Activated CD4-positive, alpha-beta T cell treated with anti-CD3 and anti-CD28 coated beads, Interleukin-2, amount 50 U/mL, for 24 hours (primary cell): ENCODE results near the gene BCAM.

Experiments
- DNase-seq, 2 donors: peaks; one replicate each; pipeline ENCODE4 v3.0.0-alpha.2; 2020; ENCODE audit warnings: low read depth in 1 of 2, low spot score in 1 of 2

Gene BCAM

DNA sequence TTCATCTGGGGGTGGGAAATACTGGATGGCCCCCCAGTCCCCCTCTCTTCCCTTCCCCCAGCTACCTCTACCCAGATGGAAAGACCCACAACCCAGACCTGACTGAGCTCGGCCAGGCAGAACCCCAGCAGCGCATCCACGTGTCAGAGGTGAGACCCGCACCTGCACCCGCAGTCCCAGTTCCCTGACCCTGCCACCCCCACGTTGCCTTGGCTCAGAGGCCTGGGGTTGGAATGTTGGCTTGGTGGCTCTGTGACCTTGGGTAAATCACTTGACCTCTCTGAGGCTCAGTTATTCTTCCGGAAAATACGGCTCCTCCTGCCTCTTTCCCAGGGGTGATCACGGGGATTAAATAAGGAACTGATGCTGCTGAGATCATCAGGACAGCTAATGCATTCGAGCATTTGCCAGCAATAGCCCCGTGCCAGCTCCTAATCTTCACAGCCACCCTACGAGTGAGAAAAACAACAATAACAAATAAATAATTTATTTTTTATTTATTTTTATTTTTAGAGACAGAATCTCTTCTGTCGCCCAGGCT is 18.9 kb upstream of the BCAM start:
- no peak for DNase-seq

DNA sequence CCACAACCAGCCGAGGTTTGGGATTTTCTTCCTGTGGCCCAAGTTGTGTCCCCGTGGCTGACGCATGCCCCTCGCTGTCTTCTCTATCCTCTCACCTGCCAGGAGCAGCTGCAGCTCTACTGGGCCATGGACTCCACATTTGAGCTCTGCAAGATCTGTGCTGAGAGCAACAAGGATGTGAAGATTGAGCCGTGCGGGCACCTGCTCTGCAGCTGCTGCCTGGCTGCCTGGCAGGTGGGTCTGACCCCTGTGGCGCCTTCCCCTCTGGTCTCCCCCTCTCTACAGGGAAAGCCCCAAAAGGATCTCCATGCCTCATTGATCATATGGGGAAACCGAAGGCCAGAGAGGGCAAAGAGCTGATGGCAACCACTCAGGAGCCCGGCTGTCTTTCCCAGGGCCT is 16.6 kb upstream of the BCAM start:
- DNase-seq, result no peak

DNA sequence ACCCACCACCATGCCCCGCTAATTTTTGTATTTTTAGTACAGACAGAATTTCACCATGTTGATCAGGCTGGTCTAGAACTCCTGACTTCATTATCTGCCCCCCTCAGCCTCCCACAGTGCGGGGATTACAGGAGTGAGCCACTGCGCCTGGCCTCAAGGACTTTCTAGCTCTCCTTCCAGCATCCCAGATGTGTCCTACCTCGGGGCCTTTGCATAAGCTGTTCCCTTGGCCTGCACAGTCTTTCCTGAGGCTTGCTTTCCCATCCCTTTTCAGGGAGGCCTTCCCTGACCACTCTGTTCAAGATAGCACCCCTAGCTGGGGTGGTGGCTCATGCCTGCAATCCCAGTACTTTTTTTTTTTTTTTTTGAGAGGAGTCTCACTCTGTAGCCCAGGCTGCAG is 14.3 kb upstream of the BCAM start:
- DNase-seq, result no peak

DNA sequence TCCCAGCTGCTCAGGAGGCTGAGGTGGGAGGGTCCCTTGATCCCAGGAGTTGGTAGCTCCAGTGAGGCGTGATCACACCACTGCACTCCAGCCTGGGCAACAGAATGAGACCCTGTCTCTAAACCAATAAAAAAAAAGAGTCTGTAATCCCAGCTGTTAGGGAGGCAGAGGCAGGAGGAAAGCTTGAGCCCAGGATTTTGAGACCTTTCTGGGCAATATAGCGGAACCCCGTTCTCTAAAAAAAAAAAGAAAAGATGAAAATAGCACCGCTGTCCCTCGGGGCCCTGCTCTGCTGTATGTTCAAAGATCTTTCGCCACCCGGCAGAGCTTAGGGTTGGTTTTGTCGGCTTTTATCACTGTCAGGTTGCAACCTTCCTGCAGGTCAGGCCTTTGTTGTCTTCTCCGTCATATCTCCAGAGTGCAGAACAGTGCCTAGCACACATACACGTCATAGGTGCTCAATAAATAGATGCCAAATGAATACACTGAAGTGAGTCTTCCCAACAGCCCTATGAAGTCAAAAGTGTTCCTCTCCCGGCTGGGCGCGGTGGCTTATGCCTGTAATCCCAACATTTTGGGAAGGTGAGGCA is 13.4 kb upstream of the BCAM start:
- no peak for DNase-seq

DNA sequence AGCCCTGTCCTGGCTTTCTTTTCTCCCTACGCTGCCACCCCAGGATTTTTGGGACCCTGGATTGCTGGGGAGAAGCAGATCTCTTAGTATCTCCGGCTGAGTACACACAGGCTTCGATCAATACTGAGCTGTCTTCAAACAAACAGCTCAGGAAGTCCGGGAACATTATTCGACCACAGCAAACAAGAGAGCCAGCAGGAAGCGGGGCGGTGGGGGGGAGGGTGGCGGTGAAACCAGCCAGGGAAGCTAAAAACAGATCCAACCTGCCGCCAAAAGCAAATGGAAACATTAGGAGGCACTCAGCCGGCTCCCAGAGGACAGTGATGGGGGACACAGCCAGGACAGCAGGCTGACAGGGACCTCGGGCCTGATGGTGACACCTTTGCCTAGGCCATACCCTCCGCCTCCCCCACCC is 12.2 kb upstream of the BCAM start:
- DNase-seq, result no peak

DNA sequence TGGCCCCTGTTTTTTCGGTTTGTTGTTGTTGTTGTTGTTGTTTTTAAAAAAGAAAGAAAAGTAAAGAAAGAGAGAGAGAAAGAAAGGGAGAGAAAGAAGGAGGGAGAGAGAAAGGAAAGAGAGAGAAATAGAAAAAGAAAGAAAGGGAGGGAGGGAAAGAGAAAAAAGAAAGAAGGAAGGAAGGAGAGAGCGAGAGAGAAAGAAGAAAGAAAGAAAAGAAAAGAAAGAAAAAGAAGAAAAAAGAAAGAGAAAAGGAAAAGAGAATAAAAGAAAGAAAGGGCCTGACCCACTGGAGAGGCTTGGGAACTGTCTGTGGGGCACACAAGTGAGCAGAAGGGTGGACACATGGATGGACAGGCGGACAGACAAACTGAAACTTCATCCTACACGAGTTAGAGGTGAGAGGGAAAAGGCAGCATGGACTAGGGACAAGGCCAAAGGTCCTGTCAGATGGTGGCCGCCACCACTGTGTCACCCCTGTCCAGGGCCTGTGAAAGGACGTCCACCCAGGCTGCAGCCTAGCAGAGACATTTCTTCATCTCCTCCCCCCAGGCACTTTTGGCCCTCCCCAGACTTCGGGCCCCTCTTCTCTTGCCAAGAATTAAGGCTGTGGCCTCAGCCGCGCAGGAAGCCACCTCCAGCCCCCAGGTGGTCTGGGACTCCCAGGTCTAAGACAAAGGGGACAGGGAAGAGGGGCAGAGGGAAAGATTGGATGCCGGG is 9.1 kb upstream of the BCAM start:
- DNase-seq, result no peak

DNA sequence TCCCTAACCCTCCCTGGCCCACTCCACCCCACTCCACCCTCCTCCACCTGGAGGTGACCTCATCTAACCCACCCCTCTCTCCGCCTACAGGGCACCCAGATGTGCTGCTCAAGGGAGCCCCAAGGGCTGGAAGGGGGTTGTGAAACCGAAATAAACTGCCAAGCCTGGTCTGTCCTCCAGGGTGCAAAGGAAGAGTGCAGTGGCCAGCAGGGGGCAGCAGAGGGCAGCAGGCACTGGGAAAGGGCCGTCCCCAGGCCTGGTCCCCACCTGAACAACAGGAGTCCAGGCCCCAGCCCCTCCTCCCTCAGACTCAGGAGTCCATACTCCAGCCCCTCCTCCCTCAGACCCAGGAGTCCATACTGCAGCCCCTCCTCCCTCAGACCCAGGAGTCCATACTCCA is 8.4 kb upstream of the BCAM start:
- DNase-seq, result peak; percentile 73 to 78

DNA sequence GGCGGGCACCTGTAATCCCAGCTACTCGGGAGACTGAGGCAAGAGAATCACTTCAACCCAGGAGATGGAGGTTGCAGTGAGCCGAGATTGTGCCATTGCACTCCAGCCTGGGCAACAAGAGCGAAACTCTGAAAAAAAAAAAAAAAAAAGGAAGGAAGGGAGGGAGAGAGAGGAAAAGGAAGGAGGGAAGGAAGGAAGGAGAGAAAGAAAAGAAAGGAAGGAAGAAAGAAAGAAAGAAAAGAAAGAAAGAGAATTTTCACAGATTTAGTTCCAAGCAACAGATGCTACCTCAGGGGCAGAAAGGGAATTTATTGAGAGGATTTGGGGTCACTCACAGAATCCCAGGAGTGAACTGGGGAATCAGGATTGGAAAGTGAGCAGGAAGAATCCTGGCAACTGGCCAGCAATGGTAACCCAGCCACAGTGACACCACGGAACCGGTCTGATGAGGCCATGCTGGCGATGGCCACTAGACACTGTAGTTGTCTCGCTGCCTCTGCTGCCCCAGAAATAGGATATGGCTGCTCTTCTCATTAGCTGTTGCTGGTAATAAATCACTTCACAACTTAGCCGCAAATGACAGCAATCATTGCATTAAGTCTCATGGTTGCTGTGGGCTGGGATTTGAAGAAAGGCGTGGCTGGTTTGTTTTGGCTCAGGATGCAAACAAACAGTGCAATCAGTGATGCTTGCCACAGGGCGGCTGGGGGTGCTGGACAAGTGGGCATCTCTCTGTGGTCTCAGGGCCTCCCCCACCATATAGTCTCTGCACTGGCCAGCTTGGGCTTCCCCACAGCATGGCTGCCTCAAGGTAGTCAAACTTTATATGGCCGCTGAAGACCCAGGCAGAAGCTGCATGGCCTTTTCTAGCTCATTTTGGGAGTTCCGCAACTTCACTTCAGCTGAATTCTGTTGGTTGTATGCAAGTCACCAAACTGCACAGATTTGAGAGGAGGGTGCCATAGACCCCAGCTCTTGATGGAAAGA is 5.2 kb upstream of the BCAM start:
- no peak for DNase-seq

DNA sequence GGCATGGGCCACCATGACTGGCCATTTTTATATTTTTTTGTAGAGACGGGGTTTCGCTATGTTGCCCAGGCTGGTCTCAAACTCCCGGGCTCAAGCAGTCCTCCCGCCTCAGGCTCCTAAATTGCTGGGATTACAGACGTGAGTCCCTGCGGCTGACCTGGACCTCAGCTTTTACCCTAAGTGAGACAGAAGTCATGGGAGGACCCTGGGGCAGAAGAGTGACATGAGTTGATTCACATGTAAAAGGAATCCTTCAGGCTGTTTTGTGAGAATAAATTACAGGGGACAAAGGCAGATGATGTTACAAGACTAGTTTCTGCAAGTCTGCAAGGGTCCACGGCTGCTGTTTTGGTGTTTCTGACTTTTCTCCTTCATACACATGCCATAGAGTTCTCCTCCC is 2.6 kb upstream of the BCAM start:
- DNase-seq, result no peak

DNA sequence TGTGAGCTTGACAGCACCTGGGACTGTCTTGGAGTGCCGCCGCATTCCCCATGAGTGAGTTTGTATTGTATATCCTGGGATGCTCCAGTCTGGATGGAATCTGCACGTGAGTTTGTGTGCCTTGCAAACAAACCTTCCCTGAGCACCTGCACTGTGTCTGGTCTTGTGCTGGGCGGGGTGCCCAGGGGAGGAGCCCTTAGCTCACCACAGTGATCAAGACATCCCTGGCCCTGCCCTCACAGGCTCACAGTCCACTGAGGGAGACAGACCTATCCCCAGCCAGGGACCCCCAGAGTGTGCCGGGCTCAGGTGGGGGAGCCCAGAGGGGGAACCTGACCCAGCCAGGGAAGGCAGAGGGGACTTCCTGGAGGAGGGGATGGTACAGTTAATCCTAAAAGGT is 1.7 kb upstream of the BCAM start:
- no peak for DNase-seq

DNA sequence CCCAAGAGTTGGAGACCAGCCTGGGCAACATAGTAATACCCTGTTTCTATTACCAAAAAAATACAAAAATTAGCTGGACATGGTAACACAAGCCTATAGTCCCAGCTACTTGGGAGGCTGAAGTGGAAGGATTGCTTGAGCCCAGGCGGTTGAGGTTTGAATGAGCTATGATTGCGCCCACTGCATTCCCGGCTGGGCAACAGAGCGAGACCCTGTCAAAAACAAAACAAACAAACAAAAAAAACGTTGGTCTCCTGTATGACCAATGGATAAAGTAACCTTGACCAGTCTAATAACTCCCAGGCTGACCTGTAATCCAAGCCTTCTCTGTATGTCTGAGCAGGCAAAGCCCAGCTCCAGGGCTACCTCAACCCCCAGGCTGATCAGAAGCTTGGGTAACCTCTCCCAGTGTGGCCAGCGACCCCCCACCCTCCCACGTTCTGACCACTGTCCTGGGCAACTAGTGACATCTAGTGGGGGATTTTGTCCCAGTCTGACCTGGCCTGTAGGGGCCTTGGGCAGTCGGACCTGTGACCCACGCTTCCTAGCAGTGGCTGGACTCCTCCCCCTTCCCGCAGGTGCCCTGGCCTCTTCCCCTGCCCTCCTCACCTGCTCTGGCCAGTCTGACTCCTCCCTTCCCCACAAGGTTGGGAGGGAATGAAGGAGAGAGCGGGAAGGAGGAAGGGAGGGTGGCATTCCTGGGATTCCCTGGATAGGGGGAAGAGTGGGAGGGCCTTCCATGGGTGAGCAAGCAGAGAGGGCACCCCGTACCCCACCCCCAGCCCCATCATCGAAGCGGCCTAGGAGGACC is 1.0 kb upstream of the BCAM start:
- DNase-seq, result no peak

DNA sequence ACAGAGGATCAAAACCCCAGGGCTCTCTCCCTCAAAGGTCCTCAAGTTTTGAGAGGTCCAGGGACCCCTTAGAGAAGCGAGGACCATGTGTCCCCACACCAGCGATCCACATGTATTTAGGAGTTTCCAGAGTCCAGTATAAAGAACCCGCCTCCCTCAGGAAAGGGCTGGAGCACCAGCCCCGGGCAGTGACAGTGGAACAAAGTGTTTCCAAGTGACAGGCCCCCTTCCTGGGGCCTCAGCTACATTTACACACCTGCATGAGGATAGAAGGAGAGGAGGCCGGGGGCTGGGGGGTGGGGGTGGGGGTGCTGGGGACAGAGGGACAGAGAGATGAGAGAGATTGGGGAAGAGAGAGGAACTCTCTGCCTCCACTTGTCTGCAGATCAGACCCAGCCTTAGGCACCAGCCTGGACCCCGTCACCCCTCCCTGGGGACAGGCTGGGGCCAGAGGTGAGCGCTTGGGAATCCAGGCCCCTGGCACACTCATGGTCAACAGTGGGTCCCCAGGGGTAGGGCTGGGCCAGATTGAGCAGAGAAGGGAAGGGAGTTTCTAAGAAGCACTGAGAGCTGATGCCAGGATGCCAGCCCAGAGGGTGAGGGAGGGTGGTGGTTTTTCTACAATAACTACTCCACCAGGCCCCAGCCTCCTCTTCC is 802 bp downstream of the BCAM start:
- DNase-seq, result no peak

DNA sequence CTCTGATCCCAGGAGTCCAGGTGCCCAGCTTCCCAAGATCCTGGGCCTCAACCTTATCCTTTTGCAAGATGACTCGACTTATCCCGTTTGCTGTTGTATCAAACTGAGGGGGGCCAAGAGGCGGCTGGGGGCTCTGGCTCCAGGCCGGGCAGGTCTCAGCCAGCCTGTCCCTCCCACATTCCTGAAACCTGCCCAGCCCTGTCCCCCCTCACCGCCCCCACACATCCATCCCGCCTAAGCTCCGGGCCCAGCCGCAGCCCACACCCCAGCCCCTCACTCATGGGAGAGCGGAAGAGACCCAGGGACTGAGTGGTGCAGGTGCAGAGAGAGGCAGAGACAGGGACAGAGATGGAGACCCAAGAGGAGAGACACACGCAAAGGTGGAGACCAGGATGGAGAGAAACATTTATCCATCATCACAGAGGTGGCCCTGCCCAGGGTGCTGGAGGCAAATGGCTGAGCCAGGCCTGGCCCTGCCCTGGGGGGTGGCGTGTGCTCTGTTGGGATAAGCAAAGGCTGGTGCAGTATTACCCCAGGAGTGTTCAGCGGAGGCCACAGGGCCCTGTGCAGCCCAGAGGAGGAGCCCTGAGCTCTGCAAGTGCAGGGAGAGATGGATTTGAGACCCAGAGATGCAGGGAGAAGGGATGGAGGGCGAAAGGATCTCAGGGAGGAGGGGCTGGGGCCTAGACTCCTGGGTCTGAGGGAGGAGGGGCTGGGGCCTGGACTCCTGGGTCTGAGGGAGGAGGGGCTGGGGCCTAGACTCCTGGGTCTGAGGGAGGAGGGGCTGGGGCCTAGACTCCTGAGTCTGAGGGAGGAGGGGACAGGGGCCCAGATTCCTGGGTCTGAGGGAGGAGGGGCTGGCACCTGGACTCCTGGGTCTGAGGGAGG is 1.6 kb downstream of the BCAM start:
- DNase-seq, result no peak

DNA sequence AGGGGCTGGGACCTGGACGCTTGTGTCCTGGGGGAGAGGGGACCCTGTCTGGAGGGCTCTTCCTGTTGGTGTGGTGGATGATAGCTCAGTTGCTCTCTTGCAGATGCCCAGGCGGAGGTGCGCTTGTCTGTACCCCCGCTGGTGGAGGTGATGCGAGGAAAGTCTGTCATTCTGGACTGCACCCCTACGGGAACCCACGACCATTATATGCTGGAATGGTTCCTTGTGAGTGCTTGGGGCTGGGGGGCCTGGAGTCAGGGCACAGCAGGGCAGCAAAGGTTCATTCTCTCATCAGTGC is 2.2 kb downstream of the BCAM start:
- DNase-seq, result no peak

DNA sequence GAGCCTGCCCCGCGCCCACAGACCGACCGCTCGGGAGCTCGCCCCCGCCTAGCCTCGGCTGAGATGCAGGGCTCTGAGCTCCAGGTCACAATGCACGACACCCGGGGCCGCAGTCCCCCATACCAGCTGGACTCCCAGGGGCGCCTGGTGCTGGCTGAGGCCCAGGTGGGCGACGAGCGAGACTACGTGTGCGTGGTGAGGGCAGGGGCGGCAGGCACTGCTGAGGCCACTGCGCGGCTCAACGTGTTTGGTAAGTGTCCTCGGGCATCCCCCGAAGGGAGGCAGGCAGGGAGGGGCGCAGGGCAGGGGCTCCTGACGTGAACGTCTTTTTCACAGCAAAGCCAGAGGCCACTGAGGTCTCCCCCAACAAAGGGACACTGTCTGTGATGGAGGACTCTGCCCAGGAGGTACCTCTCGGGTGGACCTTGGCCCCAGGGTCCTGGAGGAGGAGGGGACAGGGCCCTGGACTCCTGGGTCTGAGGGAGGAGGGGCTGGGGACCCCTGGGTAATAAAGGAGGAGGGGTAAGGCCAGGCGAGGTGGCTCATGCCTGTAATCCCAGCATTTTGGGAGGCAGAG is 3.3 kb downstream of the BCAM start:
- DNase-seq, result no peak

DNA sequence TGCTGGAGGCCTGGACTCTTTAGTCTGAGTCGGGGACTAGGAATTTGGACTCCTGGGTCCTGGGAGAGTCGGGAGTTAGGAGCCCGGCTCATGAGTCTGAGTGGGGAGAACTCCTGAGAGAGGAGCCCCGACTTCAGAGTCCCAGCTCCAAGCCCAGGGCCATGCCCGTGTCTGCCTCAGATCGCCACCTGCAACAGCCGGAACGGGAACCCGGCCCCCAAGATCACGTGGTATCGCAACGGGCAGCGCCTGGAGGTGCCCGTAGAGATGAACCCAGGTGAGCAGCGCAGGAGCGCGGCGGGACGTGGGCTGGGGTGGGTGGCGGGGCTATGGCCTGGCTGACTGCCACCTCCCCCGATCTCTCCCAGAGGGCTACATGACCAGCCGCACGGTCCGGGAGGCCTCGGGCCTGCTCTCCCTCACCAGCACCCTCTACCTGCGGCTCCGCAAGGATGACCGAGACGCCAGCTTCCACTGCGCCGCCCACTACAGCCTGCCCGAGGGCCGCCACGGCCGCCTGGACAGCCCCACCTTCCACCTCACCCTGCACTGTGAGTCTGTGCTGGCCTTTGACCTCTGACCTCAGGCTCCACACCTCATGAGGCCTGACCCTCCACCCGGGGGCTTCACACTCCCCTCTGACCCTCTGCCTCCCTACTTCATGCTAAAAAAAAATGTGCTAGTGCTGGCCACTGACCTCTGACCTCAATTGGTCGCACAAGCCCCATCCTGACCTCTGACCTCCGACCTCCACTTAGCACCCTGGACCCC is 4.4 kb downstream of the BCAM start:
- no peak for DNase-seq

DNA sequence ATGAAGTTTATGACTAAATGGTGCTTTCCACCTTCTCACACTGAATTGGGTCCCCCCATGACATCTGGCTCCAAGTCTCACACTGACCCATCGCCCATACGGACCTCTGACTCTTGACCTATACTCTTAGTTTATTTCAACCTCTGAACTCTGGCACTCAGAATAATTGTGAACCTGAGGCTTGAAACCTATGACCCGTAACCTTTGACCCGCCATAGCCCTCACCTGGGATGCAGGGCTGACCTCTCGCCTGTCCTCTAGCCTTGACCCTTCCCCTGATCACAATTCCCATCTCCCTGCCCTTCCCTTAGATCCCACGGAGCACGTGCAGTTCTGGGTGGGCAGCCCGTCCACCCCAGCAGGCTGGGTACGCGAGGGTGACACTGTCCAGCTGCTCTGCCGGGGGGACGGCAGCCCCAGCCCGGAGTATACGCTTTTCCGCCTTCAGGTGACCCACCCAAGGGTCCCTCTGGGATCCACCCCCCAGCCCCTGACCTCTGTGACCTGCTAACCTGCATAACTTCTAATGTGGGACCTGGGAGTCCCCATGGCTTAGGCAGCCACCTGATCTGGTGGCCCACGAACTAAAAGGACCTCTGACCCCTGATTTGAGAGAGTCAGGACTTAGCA is 5.1 kb downstream of the BCAM start:
- DNase-seq, result no peak

DNA sequence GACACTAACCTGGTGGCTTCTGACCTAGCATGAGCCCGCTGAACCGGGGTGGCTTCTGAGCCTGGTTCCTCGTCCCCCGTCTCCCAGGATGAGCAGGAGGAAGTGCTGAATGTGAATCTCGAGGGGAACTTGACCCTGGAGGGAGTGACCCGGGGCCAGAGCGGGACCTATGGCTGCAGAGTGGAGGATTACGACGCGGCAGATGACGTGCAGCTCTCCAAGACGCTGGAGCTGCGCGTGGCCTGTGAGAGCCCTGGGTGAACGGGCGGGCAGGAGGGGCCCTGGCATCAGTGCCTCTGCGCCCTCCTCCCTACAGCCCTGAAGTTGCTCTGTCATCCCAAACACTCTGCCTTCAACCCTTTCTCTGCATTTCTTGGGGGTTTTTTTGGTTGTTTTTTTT is 5.6 kb downstream of the BCAM start:
- DNase-seq, result no peak
